ENCODE results near the gene DHRS1. TPM values are rescaled to one million over a fixed set of nuclear protein-coding genes. Genes with fewer than 3 reads are reported as not detected.

Gene DHRS1
- total RNA-seq, 1 experiment from 2014 or later, result 8.9 TPM

DNA sequence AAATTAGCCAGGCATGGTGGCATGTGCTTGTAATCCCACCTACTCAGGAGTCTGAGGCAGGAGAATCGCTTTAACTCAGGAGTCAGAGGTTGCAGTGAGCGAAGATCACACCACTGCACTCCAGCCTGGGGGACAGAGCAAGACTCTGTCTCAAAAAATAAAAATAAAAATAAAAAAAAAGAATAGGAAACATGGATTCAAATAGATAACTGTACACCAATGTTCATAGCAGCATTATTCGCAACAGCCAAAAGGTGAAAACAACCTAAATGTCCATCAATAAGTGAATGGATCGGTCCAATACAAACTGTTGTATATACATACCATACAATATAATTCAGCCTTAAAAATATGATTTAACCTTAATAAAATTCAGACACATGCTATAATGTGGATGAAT lies 43.3 kb upstream of the DHRS1 start:
- H3K36me3 ChIP-seq (ENCODE audit: control insufficient read depth, insufficient read depth, low read length), result no peaks in the 10 kb centered on the region
- ATAC-seq, result no peak
- H3K4me3 ChIP-seq (ENCODE audit: low read depth in 2 of 2, low read length in 2 of 2), result no peak overlapping the region
- intact Hi-C loops (cut with micrococcal nuclease; ENCODE audit: unreplicated experiment), result no loop called here
- in situ Hi-C loops (cut with HindIII; ENCODE audit: low pct_unique_long_range_greater_than_20kb, low sequenced_read_pairs), result no loop called here
- BruUV-seq (replicated peaks), result no TSS peak
- CTCF ChIA-PET, result interaction anchor here (0.8 kb wide), 1 partner anchor 9 kb away, joined by 3 read pairs; no protein-coding TSS in a partner anchor
- no peaks in the 10 kb centered on the region; the same call in 1 of the 2 replicates for H3K27me3 ChIP-seq (ENCODE audit: control insufficient read depth, insufficient read depth, low read length)
- no peak for DNase-seq (ENCODE audit: low read depth, low spot score)
- POLR2A ChIA-PET, result no interaction called here
- no peaks in the 10 kb centered on the region for H3K4me1 ChIP-seq (ENCODE audit: control insufficient read depth, insufficient read depth, low read length)
- TF ChIP-seq SIN3A (IDR thresholded peaks at IDR 0.05; ENCODE audit: borderline replicate concordance, insufficient read depth, low read depth, low read length) (no peak), TCF7L2 (IDR thresholded peaks at IDR 0.05; ENCODE audit: low read depth, low read length) (no peak), POLR2AphosphoS5 (IDR thresholded peaks at IDR 0.05; ENCODE audit: low read depth, low read length) (no peak)
- TF ChIP-seq, protein P1, sequence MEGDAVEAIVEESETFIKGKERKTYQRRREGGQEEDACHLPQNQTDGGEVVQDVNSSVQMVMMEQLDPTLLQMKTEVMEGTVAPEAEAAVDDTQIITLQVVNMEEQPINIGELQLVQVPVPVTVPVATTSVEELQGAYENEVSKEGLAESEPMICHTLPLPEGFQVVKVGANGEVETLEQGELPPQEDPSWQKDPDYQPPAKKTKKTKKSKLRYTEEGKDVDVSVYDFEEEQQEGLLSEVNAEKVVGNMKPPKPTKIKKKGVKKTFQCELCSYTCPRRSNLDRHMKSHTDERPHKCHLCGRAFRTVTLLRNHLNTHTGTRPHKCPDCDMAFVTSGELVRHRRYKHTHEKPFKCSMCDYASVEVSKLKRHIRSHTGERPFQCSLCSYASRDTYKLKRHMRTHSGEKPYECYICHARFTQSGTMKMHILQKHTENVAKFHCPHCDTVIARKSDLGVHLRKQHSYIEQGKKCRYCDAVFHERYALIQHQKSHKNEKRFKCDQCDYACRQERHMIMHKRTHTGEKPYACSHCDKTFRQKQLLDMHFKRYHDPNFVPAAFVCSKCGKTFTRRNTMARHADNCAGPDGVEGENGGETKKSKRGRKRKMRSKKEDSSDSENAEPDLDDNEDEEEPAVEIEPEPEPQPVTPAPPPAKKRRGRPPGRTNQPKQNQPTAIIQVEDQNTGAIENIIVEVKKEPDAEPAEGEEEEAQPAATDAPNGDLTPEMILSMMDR (IDR thresholded peaks at IDR 0.05), result no peak
- TF ChIP-seq, protein P2, sequence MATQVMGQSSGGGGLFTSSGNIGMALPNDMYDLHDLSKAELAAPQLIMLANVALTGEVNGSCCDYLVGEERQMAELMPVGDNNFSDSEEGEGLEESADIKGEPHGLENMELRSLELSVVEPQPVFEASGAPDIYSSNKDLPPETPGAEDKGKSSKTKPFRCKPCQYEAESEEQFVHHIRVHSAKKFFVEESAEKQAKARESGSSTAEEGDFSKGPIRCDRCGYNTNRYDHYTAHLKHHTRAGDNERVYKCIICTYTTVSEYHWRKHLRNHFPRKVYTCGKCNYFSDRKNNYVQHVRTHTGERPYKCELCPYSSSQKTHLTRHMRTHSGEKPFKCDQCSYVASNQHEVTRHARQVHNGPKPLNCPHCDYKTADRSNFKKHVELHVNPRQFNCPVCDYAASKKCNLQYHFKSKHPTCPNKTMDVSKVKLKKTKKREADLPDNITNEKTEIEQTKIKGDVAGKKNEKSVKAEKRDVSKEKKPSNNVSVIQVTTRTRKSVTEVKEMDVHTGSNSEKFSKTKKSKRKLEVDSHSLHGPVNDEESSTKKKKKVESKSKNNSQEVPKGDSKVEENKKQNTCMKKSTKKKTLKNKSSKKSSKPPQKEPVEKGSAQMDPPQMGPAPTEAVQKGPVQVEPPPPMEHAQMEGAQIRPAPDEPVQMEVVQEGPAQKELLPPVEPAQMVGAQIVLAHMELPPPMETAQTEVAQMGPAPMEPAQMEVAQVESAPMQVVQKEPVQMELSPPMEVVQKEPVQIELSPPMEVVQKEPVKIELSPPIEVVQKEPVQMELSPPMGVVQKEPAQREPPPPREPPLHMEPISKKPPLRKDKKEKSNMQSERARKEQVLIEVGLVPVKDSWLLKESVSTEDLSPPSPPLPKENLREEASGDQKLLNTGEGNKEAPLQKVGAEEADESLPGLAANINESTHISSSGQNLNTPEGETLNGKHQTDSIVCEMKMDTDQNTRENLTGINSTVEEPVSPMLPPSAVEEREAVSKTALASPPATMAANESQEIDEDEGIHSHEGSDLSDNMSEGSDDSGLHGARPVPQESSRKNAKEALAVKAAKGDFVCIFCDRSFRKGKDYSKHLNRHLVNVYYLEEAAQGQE (IDR thresholded peaks at IDR 0.05; ENCODE audit: insufficient read depth in 1 of 2, low read depth in 2 of 2, low read length in 1 of 2), result no peak
- no peaks in the 10 kb centered on the region for H3K9me3 ChIP-seq (ENCODE audit: control insufficient read depth, insufficient read depth, low read depth, low read length)
- no peak overlapping the region for H3K27ac ChIP-seq (ENCODE audit: low read length)

DNA sequence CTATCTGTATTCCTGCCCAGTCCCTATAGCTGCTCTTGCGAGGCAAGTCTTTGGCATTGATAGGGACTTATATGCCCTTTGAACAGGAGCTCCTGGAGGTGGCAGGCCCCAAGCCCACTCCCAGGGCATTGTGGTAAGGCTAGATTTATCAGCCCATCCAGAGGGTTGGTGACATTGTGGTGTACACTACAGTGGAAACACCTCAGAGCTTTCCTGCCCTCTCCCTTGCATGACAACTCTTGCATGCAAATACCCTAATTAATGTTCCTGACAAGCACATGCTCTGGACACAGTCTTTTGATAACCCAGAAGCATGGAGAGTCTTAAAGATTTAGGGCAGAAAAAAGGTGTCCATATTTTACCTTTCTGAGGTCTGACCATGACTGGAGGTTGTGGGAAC lies 41.0 kb upstream of the DHRS1 start:
- no peaks in the 10 kb centered on the region; the same call in 1 of the 2 replicates for H3K27me3 ChIP-seq (ENCODE audit: control insufficient read depth, insufficient read depth, low read length)
- H3K36me3 ChIP-seq (ENCODE audit: control insufficient read depth, insufficient read depth, low read length), result no peaks in the 10 kb centered on the region
- BruUV-seq (replicated peaks), result no TSS peak
- POLR2A ChIA-PET, result interaction anchor here (0.5 kb wide), 1 partner anchor 60 kb away, joined by 19 read pairs; no protein-coding TSS in a partner anchor
- H3K4me3 ChIP-seq (ENCODE audit: low read depth in 2 of 2, low read length in 2 of 2), result no peak overlapping the region
- CTCF ChIA-PET, result no interaction called here
- in situ Hi-C loops (cut with HindIII; ENCODE audit: low pct_unique_long_range_greater_than_20kb, low sequenced_read_pairs), result no loop called here
- H3K4me1 ChIP-seq (ENCODE audit: control insufficient read depth, insufficient read depth, low read length), result no peaks in the 10 kb centered on the region
- DNase-seq (ENCODE audit: low read depth, low spot score) (no peak), ATAC-seq (no peak)
- intact Hi-C loops (cut with micrococcal nuclease; ENCODE audit: unreplicated experiment), result no loop called here
- no peaks in the 10 kb centered on the region for H3K9me3 ChIP-seq (ENCODE audit: control insufficient read depth, insufficient read depth, low read depth, low read length)
- no peak overlapping the region for H3K27ac ChIP-seq (ENCODE audit: low read length)
- TF ChIP-seq TCF7L2 (IDR thresholded peaks at IDR 0.05; ENCODE audit: low read depth, low read length), result no peak
- no peak for TF ChIP-seq SIN3A (IDR thresholded peaks at IDR 0.05; ENCODE audit: borderline replicate concordance, insufficient read depth, low read depth, low read length)
- TF ChIP-seq, protein P1 (IDR thresholded peaks at IDR 0.05), result no peak
- TF ChIP-seq, protein P2 (IDR thresholded peaks at IDR 0.05; ENCODE audit: insufficient read depth in 1 of 2, low read depth in 2 of 2, low read length in 1 of 2), result no peak
- no peak for TF ChIP-seq POLR2AphosphoS5 (IDR thresholded peaks at IDR 0.05; ENCODE audit: low read depth, low read length)

Data from Panc1 (cell line).